ENCODE data around the gene SLC25A21.

Gene SLC25A21

DNA sequence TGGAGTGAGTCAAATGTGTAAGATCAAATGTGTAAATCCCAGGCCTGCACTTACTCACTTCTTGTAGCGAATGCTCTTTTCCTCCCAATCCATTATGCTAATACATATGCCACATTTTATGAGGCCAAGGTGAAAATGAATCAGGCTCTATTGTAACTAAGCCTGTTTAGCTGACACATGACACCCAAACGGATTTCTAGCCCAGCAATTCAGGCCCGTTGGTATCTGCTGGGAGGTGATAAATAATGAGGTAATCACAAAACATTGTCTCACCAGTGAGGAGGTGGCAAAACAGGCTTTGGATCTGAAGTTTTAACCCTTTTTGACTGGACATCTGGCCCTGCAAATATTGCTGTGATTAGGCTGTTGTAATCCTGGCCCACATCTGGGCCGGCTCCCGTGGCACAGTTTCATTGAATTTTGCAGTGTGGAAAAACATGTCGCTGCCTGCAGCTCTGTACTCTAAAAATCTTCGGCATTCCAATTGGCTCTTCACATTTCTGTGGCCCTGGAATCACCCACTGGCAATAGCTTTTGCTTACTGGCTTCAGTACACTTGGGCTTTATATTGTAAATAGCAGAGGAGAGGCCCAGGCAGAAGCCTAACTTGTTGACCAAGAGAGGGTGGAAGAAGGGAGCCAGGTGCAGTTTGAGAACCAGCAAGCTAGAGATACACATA is 404.7 kb downstream of the SLC25A21 start (continued):
- TF ChIP-seq, protein P1, sequence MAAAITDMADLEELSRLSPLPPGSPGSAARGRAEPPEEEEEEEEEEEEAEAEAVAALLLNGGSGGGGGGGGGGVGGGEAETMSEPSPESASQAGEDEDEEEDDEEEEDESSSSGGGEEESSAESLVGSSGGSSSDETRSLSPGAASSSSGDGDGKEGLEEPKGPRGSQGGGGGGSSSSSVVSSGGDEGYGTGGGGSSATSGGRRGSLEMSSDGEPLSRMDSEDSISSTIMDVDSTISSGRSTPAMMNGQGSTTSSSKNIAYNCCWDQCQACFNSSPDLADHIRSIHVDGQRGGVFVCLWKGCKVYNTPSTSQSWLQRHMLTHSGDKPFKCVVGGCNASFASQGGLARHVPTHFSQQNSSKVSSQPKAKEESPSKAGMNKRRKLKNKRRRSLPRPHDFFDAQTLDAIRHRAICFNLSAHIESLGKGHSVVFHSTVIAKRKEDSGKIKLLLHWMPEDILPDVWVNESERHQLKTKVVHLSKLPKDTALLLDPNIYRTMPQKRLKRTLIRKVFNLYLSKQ (tag by site-specific recombination; IDR thresholded peaks at IDR 0.05; ENCODE audit: borderline replicate concordance), result no peak
- TF ChIP-seq ZNF768 (tag by site-specific recombination; IDR thresholded peaks at IDR 0.05) (no peak), SP3 (tag by site-specific recombination; IDR thresholded peaks at IDR 0.05) (peak; percentile 41), ZFP69B (tag by site-specific recombination; IDR thresholded peaks at IDR 0.05) (peak; percentile 80), ZFP3 (tag by site-specific recombination; IDR thresholded peaks at IDR 0.05; ENCODE audit: low read depth) (no peak), ZNF214 (tag by site-specific recombination; IDR thresholded peaks at IDR 0.05; ENCODE audit: borderline replicate concordance) (no peak), SCRT1 (tag by site-specific recombination; IDR thresholded peaks at IDR 0.05; ENCODE audit: borderline replicate concordance) (no peak), ZNF350 (tag by site-specific recombination; IDR thresholded peaks at IDR 0.05) (peak; percentile 68), ZNF571 (tag by site-specific recombination; IDR thresholded peaks at IDR 0.05) (no peak), KLF10 (tag by site-specific recombination; IDR thresholded peaks at IDR 0.05) (peak; percentile 39; the same call in 1 of the 2 replicates), ZBTB20 (tag by site-specific recombination; IDR thresholded peaks at IDR 0.05) (peak; percentile 54; the same call in 1 of the 2 replicates), ZNF2 (tag by site-specific recombination; IDR thresholded peaks at IDR 0.05) (0 out of 2 replicates have a peak, but pooled peaks have one; percentile 80)
- TF ChIP-seq, protein P2, sequence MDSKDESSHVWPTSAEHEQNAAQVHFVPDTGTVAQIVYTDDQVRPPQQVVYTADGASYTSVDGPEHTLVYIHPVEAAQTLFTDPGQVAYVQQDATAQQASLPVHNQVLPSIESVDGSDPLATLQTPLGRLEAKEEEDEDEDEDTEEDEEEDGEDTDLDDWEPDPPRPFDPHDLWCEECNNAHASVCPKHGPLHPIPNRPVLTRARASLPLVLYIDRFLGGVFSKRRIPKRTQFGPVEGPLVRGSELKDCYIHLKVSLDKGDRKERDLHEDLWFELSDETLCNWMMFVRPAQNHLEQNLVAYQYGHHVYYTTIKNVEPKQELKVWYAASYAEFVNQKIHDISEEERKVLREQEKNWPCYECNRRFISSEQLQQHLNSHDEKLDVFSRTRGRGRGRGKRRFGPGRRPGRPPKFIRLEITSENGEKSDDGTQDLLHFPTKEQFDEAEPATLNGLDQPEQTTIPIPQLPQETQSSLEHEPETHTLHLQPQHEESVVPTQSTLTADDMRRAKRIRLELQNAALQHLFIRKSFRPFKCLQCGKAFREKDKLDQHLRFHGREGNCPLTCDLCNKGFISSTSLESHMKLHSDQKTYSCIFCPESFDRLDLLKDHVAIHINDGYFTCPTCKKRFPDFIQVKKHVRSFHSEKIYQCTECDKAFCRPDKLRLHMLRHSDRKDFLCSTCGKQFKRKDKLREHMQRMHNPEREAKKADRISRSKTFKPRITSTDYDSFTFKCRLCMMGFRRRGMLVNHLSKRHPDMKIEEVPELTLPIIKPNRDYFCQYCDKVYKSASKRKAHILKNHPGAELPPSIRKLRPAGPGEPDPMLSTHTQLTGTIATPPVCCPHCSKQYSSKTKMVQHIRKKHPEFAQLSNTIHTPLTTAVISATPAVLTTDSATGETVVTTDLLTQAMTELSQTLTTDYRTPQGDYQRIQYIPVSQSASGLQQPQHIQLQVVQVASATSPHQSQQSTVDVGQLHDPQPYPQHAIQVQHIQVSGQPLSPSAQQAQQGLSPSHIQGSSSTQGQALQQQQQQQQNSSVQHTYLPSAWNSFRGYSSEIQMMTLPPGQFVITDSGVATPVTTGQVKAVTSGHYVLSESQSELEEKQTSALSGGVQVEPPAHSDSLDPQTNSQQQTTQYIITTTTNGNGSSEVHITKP (tag by site-specific recombination; IDR thresholded peaks at IDR 0.05), result peak; percentile 92
- TF ChIP-seq, protein P3, sequence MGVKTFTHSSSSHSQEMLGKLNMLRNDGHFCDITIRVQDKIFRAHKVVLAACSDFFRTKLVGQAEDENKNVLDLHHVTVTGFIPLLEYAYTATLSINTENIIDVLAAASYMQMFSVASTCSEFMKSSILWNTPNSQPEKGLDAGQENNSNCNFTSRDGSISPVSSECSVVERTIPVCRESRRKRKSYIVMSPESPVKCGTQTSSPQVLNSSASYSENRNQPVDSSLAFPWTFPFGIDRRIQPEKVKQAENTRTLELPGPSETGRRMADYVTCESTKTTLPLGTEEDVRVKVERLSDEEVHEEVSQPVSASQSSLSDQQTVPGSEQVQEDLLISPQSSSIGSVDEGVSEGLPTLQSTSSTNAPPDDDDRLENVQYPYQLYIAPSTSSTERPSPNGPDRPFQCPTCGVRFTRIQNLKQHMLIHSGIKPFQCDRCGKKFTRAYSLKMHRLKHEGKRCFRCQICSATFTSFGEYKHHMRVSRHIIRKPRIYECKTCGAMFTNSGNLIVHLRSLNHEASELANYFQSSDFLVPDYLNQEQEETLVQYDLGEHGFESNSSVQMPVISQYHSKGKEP (tag by site-specific recombination; IDR thresholded peaks at IDR 0.05), result peak; percentile 42; the same call in 1 of the 2 replicates
- TF ChIP-seq, protein P4, sequence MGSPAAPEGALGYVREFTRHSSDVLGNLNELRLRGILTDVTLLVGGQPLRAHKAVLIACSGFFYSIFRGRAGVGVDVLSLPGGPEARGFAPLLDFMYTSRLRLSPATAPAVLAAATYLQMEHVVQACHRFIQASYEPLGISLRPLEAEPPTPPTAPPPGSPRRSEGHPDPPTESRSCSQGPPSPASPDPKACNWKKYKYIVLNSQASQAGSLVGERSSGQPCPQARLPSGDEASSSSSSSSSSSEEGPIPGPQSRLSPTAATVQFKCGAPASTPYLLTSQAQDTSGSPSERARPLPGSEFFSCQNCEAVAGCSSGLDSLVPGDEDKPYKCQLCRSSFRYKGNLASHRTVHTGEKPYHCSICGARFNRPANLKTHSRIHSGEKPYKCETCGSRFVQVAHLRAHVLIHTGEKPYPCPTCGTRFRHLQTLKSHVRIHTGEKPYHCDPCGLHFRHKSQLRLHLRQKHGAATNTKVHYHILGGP (tag by site-specific recombination; IDR thresholded peaks at IDR 0.05), result no peak
- TF ChIP-seq, protein P5, sequence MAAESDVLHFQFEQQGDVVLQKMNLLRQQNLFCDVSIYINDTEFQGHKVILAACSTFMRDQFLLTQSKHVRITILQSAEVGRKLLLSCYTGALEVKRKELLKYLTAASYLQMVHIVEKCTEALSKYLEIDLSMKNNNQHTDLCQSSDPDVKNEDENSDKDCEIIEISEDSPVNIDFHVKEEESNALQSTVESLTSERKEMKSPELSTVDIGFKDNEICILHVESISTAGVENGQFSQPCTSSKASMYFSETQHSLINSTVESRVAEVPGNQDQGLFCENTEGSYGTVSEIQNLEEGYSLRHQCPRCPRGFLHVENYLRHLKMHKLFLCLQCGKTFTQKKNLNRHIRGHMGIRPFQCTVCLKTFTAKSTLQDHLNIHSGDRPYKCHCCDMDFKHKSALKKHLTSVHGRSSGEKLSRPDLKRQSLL (tag by site-specific recombination; IDR thresholded peaks at IDR 0.05), result no peak
- TF ChIP-seq, protein P6, sequence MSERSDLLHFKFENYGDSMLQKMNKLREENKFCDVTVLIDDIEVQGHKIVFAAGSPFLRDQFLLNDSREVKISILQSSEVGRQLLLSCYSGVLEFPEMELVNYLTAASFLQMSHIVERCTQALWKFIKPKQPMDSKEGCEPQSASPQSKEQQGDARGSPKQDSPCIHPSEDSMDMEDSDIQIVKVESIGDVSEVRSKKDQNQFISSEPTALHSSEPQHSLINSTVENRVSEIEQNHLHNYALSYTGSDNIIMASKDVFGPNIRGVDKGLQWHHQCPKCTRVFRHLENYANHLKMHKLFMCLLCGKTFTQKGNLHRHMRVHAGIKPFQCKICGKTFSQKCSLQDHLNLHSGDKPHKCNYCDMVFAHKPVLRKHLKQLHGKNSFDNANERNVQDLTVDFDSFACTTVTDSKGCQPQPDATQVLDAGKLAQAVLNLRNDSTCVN (tag by site-specific recombination; optimal IDR thresholded peaks at IDR 0.05), result no peak
